K562 (cell line): ENCODE results near the gene SYTL2. TPM values are rescaled to one million over a fixed set of nuclear protein-coding genes. Genes with fewer than 3 reads are reported as not detected.

Source experiments
- ATAC-seq: fragments of 200-7000 bp; cut with Tn5 transposase; 3 replicates; pipeline ENCODE4 v1.9.1; 2020; ENCODE audit warnings: moderate library complexity
- BruUV-seq: library from RNA; stranded (reverse); fragments of 400-500 nt; replicated peaks from 2 replicates; lab custom pipeline; 2021; lab: Mats Ljungman, UMichigan
- CTCF ChIA-PET: fragments of 300-600 bp; formaldehyde crosslinking; extraction: SDS; loops from one replicate; lab custom pipeline; 2021; ENCODE audit warnings: low intra/inter-chr PET ratio; lab: Yijun Ruan, JAX
- POLR2A ChIA-PET: fragments of 300-600, 350-650 bp; sonication (Branson Sonifier 250); formaldehyde crosslinking; extraction: SDS; loops from one replicate; lab custom pipeline; 2021; ENCODE audit warnings: antibody characterized with exemption, inconsistent platforms; lab: Yijun Ruan, JAX
- DNase-seq, 4 experiments: peaks; one replicate each; pipeline versions ENCODE4 v3.0.0 to v3.0.0-alpha.2; 2011 to 2018; ENCODE audit warnings: low spot score in 3 of 4, mixed read lengths in 3 of 4; ENCODE audit errors: extremely low read depth in 1 of 4
- FAIRE-seq: peaks from 2 replicates; lab custom pipeline; 2011; peaks lifted over from hg19 to GRCh38; lab: Jason Lieb, UNC
- H2AFZ ChIP-seq: 2 replicates; pipeline ENCODE4 v1.6.0; 2011; ENCODE audit warnings: low read depth, low read length, control low read depth, inconsistent platforms
- H3K27ac ChIP-seq: fragments of 200-600 bp; 3 replicates; pipeline ENCODE4 v1.8.0; 2011; ENCODE audit warnings: low read depth, mild to moderate bottlenecking, control low read depth, inconsistent platforms, low read length, moderate library complexity, mixed read lengths; ENCODE audit errors: extremely low read depth
- H3K27me3 ChIP-seq, 2 experiments: fragments of 300-600 bp in 1 of 2; 2 replicates in 1 of 2; 3 replicates in 1 of 2; pipeline versions ENCODE4 v1.6.0 to v1.8.0; 2011; ENCODE audit warnings: inconsistent platforms in 2 of 2, low read length in 2 of 2, mild to moderate bottlenecking in 1 of 2, mixed read lengths in 1 of 2, moderate library complexity in 1 of 2; ENCODE audit not compliant: control insufficient read depth in 2 of 2, insufficient read depth in 2 of 2
- H3K36me3 ChIP-seq: fragments of 300-600 bp; 3 replicates; pipeline ENCODE4 v1.8.0; 2011; ENCODE audit warnings: mild to moderate bottlenecking, low read length, inconsistent platforms; ENCODE audit not compliant: control insufficient read depth, insufficient read depth
- H3K4me1 ChIP-seq, 2 experiments: fragments of 200-600 bp in 1 of 2; replicated peaks in 1 of 2; 2 replicates in 1 of 2; 3 replicates in 1 of 2; pipeline versions ENCODE4 v1.5.1 to v1.8.0; 2011; ENCODE audit warnings: inconsistent platforms in 2 of 2, low read length in 2 of 2, mild to moderate bottlenecking in 1 of 2, mixed read lengths in 1 of 2, moderate library complexity in 1 of 2; ENCODE audit not compliant: control insufficient read depth in 2 of 2, insufficient read depth in 2 of 2
- H3K4me2 ChIP-seq: 2 replicates; pipeline ENCODE4 v1.6.1; 2011; ENCODE audit warnings: low read length, control low read depth, inconsistent platforms, mixed read lengths; ENCODE audit not compliant: insufficient read depth
- H3K4me3 ChIP-seq: fragments of 200-600 bp; sonication (generic), shearing (Covaris generic); 2 replicates; pipeline ENCODE4 v1.5.1; 2016; ENCODE audit warnings: control low read depth, inconsistent platforms
- H3K79me2 ChIP-seq: fragments of 200-600 bp; 3 replicates; pipeline ENCODE4 v1.8.0; 2011; ENCODE audit warnings: low read length, inconsistent platforms; ENCODE audit not compliant: control insufficient read depth, insufficient read depth
- H3K9ac ChIP-seq, 2 experiments: 2 replicates each; pipeline versions ENCODE4 v1.6.0 to v1.6.1; 2011; ENCODE audit warnings: low read depth in 2 of 2, low read length in 2 of 2, control low read depth in 1 of 2, inconsistent platforms in 1 of 2, mild to moderate bottlenecking in 1 of 2, mixed read lengths in 1 of 2; ENCODE audit not compliant: insufficient read depth in 1 of 2
- H3K9me1 ChIP-seq: one replicate; pipeline ENCODE4 v1.6.0; 2011; ENCODE audit warnings: inconsistent platforms, mild to moderate bottlenecking, low read length, moderate library complexity; ENCODE audit not compliant: control insufficient read depth, insufficient read depth
- H3K9me3 ChIP-seq: replicated peaks from 2 replicates; pipeline ENCODE4 v1.5.1; 2011; ENCODE audit warnings: low read depth, low read length, inconsistent platforms; ENCODE audit not compliant: control insufficient read depth, insufficient read depth
- H4K20me1 ChIP-seq: replicated peaks from 2 replicates; pipeline ENCODE4 v1.6.1; 2011; ENCODE audit warnings: low read length, inconsistent platforms, mixed read lengths; ENCODE audit not compliant: control insufficient read depth, insufficient read depth
- DPF2 ChIP-seq: fragments of 450-650 bp; IDR thresholded peaks from 2 replicates; pipeline ENCODE4 v1.6.1; 2016
- FOXK2 ChIP-seq, 2 experiments: fragments of 450-650 bp; IDR thresholded peaks in 1 of 2; conservative IDR thresholded peaks in 1 of 2; 2 replicates each; pipeline ENCODE4 v1.6.1; 2016; ENCODE audit warnings: low read depth in 2 of 2, mild to moderate bottlenecking in 1 of 2
- GATAD2B ChIP-seq: fragments of 450-650 bp; IDR thresholded peaks from 2 replicates; pipeline ENCODE4 v1.6.1; 2017; ENCODE audit warnings: mild to moderate bottlenecking, borderline replicate concordance
- HDAC3 ChIP-seq: fragments of 450-650 bp; IDR thresholded peaks from 2 replicates; pipeline ENCODE4 v1.6.1; 2018; ENCODE audit warnings: borderline replicate concordance, mild to moderate bottlenecking, moderate library complexity; ENCODE audit not compliant: partially characterized antibody
- HIVEP1 ChIP-seq: fragments of 250-450 bp; sonication (Bioruptor Pico); IDR thresholded peaks from 2 replicates; pipeline ENCODE4 v1.4.0; 2020; ENCODE audit warnings: mild to moderate bottlenecking
- JUN ChIP-seq, 2 experiments: sonication (generic) in 1 of 2; formaldehyde crosslinking in 1 of 2; IDR thresholded peaks; 2 replicates each; pipeline versions ENCODE4 v1.6.1 to v1.8.0; 2012 to 2022; ENCODE audit warnings: borderline replicate concordance in 2 of 2, mild to moderate bottlenecking in 2 of 2, improper control_type of control experiment in 1 of 2, low read depth in 1 of 2, low read length in 1 of 2, missing genetic modification reagents in 1 of 2
- MTA1 ChIP-seq: fragments of 450-650 bp; IDR thresholded peaks from 2 replicates; pipeline ENCODE4 v1.6.1; 2017; ENCODE audit warnings: borderline replicate concordance
- MTA2 ChIP-seq: fragments of 450-650 bp; IDR thresholded peaks from 2 replicates; pipeline ENCODE4 v1.6.1; 2016; ENCODE audit warnings: low read depth
- MYBL2 ChIP-seq, 2 experiments: fragments of 450-650 bp in 1 of 2; sonication (generic) in 1 of 2; formaldehyde crosslinking in 1 of 2; IDR thresholded peaks; 2 replicates each; pipeline versions ENCODE4 v1.6.1 to v1.8.1; 2017 to 2022; ENCODE audit warnings: borderline replicate concordance in 1 of 2, inconsistent platforms in 1 of 2, low read depth in 1 of 2, mild to moderate bottlenecking in 1 of 2, missing genetic modification reagents in 1 of 2, moderate library complexity in 1 of 2
- PHF8 ChIP-seq: fragments of 200-600 bp; sonication (generic); IDR thresholded peaks from 2 replicates; pipeline ENCODE4 v1.6.1; 2012; ENCODE audit warnings: mixed run types, mild to moderate bottlenecking, inconsistent platforms, low read length, moderate library complexity, borderline replicate concordance
- SMARCC2 ChIP-seq: fragments of 450-650 bp; IDR thresholded peaks from 2 replicates; pipeline ENCODE4 v1.6.1; 2017; ENCODE audit warnings: antibody characterized with exemption, moderate library complexity, mild to moderate bottlenecking, low read depth
- ZBTB8A ChIP-seq: fragments of 450-650 bp; IDR thresholded peaks from 2 replicates; pipeline ENCODE4 v1.6.1; 2018; ENCODE audit warnings: mild to moderate bottlenecking, moderate library complexity; ENCODE audit not compliant: partially characterized antibody
- ZC3H4 ChIP-seq: sonication (generic); formaldehyde crosslinking; IDR thresholded peaks from 2 replicates; pipeline ENCODE4 v1.9.0; 2021; ENCODE audit warnings: missing genetic modification reagents, borderline replicate concordance
- ZNF143 ChIP-seq: sonication (generic); formaldehyde crosslinking; IDR thresholded peaks from 2 replicates; pipeline ENCODE4 v1.9.0; 2022; ENCODE audit warnings: mild to moderate bottlenecking, missing genetic modification reagents
- ZNF57 ChIP-seq: fragments of 450-650 bp; formaldehyde crosslinking; IDR thresholded peaks from 2 replicates; pipeline ENCODE4 v1.4.0; 2020; ENCODE audit warnings: mild to moderate bottlenecking, moderate library complexity
- ZNF766 ChIP-seq: fragments of 200-800 bp; sonication (Bioruptor generic); conservative IDR thresholded peaks from 2 replicates; pipeline ENCODE4 v1.6.1; 2016; ENCODE audit warnings: missing genetic modification characterization, missing compliant biosample characterization
- WGBS: fragments of 100-300 bp; shearing (Covaris generic); methylation state at CpG from one replicate; pipeline ENCODE4 v1.1.6; 2016; ENCODE audit warnings: low coverage, mixed read lengths; ENCODE audit not compliant: insufficient coverage; ENCODE audit errors: missing lambda C conversion rate; 5-methylcytosine and 5-hydroxymethylcytosine counted together
- in situ Hi-C: fragments of 300-500 bp; cut with MboI; formaldehyde crosslinking; loops from 4 replicates; pipeline ENCODE4 v1.15.0; 2018; ENCODE audit warnings: inconsistent platforms, mixed read lengths
- intact Hi-C: fragments of 100-400 bp; cut with micrococcal nuclease; formaldehyde crosslinking; loops from 2 replicates; pipeline ENCODE4 v1.14.2; 2022
- polyA plus RNA-seq, 8 experiments: library from polyadenylated mRNA; depleted of rRNA in 4 of 8; stranded (reverse) in 5 of 8; unstranded in 3 of 8; fragments of >200 nt; fragmentation: Nextera tagmentation in 2 of 8; fragmentation: Illumina TruSeq in 1 of 8; extraction: Ambion mirVana in 2 of 8; extraction: Trizol in 1 of 8; gene quantifications; 2 replicates each; pipeline versions ENCODE4 v1.2.1 to v1.2.3, GENCODE V29; 2011 to 2014; ENCODE audit warnings: inconsistent platforms in 1 of 8, missing spikeins in 1 of 8
- total RNA-seq, 7 experiments: library from RNA; depleted of rRNA in 6 of 7; stranded (reverse); fragments of >200 nt in 6 of 7; fragmentation: Illumina TruSeq in 2 of 7; extraction: Trizol in 2 of 7; gene quantifications; 2 replicates each; pipeline versions ENCODE4 v1.2.1 to v1.2.3, GENCODE V29; 2011 to 2021; ENCODE audit warnings: low replicate concordance in 1 of 7
- TF ChIP-seq, protein P1 (sequence below): sonication (generic); formaldehyde crosslinking; IDR thresholded peaks from 2 replicates; pipeline ENCODE4 v1.4.0; 2020; ENCODE audit warnings: mild to moderate bottlenecking, missing genetic modification reagents
- TF ChIP-seq, protein P2 (sequence below): fragments of 450-650 bp; IDR thresholded peaks from 2 replicates; pipeline ENCODE4 v1.6.1; 2016; ENCODE audit warnings: borderline replicate concordance

The SYTL2 gene
- total and polyA plus RNA-seq, 9 of the 15 experiments (the other 6 are each of a cell fraction or from before 2014, with no cell fraction given), result 0.05 to 0.57 (median 0.35) TPM

DNA sequence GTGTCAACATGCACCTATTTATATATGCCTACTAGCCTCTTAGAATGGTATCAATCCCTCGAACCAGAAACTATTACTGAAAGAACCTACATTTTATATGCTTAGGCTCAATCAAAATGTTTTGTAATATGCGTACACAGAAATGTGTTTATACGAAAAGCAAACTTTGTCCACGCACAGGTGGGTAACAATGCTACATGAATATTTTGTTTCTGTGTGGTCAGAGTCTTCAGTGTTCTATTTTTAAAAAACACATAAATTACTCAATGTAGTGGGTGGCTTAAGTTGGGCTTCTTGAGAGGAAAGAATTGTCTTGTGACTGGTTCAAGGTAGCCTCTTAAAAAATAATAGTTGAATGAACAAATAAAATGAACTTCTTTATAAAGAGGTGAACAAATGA is 46.1 kb downstream of the SYTL2 start:
- POLR2A ChIA-PET, result no interaction called here
- intact Hi-C loops, result no loop called here
- Histone ChIP-seq H3K4me3 (no peak overlapping the region), H3K27me3 (peaks cover 0 to 2% of the 10 kb centered on the region in 2 experiments; a peak in 1 of 5 replicates), H3K9me1 (no peaks in the 10 kb centered on the region), H3K36me3 (no peaks in the 10 kb centered on the region), H2AFZ (no peak overlapping the region), H3K79me2 (no peaks in the 10 kb centered on the region), H4K20me1 (no peaks in the 10 kb centered on the region), H3K27ac (no peak overlapping the region), H3K4me2 (no peak overlapping the region), H3K9ac (no peak overlapping the region), H3K9me3 (no peaks in the 10 kb centered on the region), H3K4me1 (no peaks in the 10 kb centered on the region)
- CTCF ChIA-PET, result no interaction called here
- in situ Hi-C loops, result no loop called here
- TF ChIP-seq ZBTB8A, result no peak
- TF ChIP-seq ZNF766 (CRISPR knock-in tag), result no peak
- no peak for TF ChIP-seq JUN (IDR thresholded peaks at IDR 0.05; ENCODE audit: borderline replicate concordance, low read depth, low read length)
- no peak for TF ChIP-seq JUN (CRISPR knock-in tag; IDR thresholded peaks at IDR 0.05; ENCODE audit: borderline replicate concordance)
- no peak for TF ChIP-seq HDAC3
- no peak for TF ChIP-seq PHF8
- TF ChIP-seq ZNF143 (CRISPR knock-in tag), result no peak
- TF ChIP-seq SMARCC2, result no peak
- TF ChIP-seq, protein P1, sequence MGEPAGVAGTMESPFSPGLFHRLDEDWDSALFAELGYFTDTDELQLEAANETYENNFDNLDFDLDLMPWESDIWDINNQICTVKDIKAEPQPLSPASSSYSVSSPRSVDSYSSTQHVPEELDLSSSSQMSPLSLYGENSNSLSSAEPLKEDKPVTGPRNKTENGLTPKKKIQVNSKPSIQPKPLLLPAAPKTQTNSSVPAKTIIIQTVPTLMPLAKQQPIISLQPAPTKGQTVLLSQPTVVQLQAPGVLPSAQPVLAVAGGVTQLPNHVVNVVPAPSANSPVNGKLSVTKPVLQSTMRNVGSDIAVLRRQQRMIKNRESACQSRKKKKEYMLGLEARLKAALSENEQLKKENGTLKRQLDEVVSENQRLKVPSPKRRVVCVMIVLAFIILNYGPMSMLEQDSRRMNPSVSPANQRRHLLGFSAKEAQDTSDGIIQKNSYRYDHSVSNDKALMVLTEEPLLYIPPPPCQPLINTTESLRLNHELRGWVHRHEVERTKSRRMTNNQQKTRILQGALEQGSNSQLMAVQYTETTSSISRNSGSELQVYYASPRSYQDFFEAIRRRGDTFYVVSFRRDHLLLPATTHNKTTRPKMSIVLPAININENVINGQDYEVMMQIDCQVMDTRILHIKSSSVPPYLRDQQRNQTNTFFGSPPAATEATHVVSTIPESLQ, result no peak
- TF ChIP-seq GATAD2B, result no peak
- no peak for TF ChIP-seq MTA2
- no peak for TF ChIP-seq MYBL2 (IDR thresholded peaks at IDR 0.05; ENCODE audit: low read depth)
- no peak for TF ChIP-seq MYBL2 (CRISPR knock-in tag; IDR thresholded peaks at IDR 0.05; ENCODE audit: borderline replicate concordance)
- TF ChIP-seq MTA1, result no peak
- no peak for TF ChIP-seq FOXK2 (conservative IDR thresholded peaks at IDR 0.05 in 1 of 2, IDR thresholded peaks at IDR 0.05 in 1 of 2; ENCODE audit: low read depth in 2 of 2)
- no peak for TF ChIP-seq HIVEP1 (CRISPR knock-in tag)
- TF ChIP-seq ZC3H4 (CRISPR knock-in tag), result no peak
- TF ChIP-seq DPF2, result no peak
- TF ChIP-seq, protein P2, sequence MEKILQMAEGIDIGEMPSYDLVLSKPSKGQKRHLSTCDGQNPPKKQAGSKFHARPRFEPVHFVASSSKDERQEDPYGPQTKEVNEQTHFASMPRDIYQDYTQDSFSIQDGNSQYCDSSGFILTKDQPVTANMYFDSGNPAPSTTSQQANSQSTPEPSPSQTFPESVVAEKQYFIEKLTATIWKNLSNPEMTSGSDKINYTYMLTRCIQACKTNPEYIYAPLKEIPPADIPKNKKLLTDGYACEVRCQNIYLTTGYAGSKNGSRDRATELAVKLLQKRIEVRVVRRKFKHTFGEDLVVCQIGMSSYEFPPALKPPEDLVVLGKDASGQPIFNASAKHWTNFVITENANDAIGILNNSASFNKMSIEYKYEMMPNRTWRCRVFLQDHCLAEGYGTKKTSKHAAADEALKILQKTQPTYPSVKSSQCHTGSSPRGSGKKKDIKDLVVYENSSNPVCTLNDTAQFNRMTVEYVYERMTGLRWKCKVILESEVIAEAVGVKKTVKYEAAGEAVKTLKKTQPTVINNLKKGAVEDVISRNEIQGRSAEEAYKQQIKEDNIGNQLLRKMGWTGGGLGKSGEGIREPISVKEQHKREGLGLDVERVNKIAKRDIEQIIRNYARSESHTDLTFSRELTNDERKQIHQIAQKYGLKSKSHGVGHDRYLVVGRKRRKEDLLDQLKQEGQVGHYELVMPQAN, result no peak
- TF ChIP-seq ZNF57 (CRISPR knock-in tag), result no peak
- ATAC-seq, result no peak
- BruUV-seq, result no TSS peak
- no peak for FAIRE-seq
- WGBS, result under 1% methylated on average over 4 of the region's 4 CpGs
- no peak for DNase-seq
